H1 (cell line): ENCODE data around the gene DNM2.

ENCODE experiments used
- EZH2 ChIP-seq: fragments of 200-600 bp; sonication (generic); IDR thresholded peaks from 2 replicates; pipeline ENCODE4 v1.7.1; 2012; ENCODE audit warnings: low read depth, mild to moderate bottlenecking, moderate library complexity, low read length, inconsistent platforms; ENCODE audit not compliant: severe bottlenecking
- GTF2F1 ChIP-seq: IDR thresholded peaks from 2 replicates; pipeline ENCODE4 v1.6.1; 2012; ENCODE audit warnings: low read depth, low read length, improper control_type of control experiment, borderline replicate concordance

- TF ChIP-seq EZH2 (no peak), GTF2F1 (no peak)
Measured at GRCh38 chr19:10690341-10690781, 27.5 kb upstream of the DNM2 start.
